ENCODE data around the gene GCC2. TPM values are rescaled to one million over a fixed set of nuclear protein-coding genes. Genes with fewer than 3 reads are reported as not detected.

GCC2 gene
- polyA plus RNA-seq, 1 donor from 2014 or later, result 23.6 TPM

Small RNAs within 50 kb of the gene (small RNA-seq; reads per million reads assigned to genes)
- gene SMIM12P1, result 0 reads per million in 3 experiments

Other genes with a start within 250 kb of the GCC2 start
- not detected in 2 replicates for gene SULT1C3, start 209.2 kb upstream of the GCC2 start, polyA plus RNA-seq
- 0.12 TPM in 1 of 2 replicates, not detected in the other for gene SULT1C2, start 160.3 kb upstream of the GCC2 start, polyA plus RNA-seq
- not detected in 2 replicates for gene SULT1C4, start 71.3 kb upstream of the GCC2 start, polyA plus RNA-seq
- gene LIMS1, start 85.3 kb downstream of the GCC2 start, polyA plus RNA-seq, result 8.2 and 12.3 TPM in 2 replicates

All from neural cell (in vitro differentiated cells).